H1 (cell line): ENCODE results near the gene PPM1G. TPM values are rescaled to one million over a fixed set of nuclear protein-coding genes. Genes with fewer than 3 reads are reported as not detected.

ENCODE experiments used
- CHD7 ChIP-seq: fragments of 300-600 bp; sonication (generic); IDR thresholded peaks from 2 replicates; pipeline ENCODE4 v1.7.1; 2012; ENCODE audit warnings: low read length, moderate library complexity, mild to moderate bottlenecking, inconsistent platforms; ENCODE audit not compliant: insufficient replicate concordance
- EZH2 ChIP-seq: fragments of 200-600 bp; sonication (generic); IDR thresholded peaks from 2 replicates; pipeline ENCODE4 v1.7.1; 2012; ENCODE audit warnings: low read depth, mild to moderate bottlenecking, moderate library complexity, low read length, inconsistent platforms; ENCODE audit not compliant: severe bottlenecking
- RXRA ChIP-seq: IDR thresholded peaks from 2 replicates; pipeline ENCODE4 v1.6.1; 2011; ENCODE audit warnings: low read depth, mild to moderate bottlenecking, low read length, moderate library complexity; ENCODE audit not compliant: insufficient read depth
- polyA plus RNA-seq, 7 experiments: library from polyadenylated mRNA; depleted of rRNA in 3 of 7; stranded (reverse) in 5 of 7; unstranded in 2 of 7; fragments of >200 nt in 5 of 7; fragments of 200-250 nt in 2 of 7; gene quantifications; 1 replicate in 5 of 7; 2 replicates in 1 of 7; 4 replicates in 1 of 7; pipeline versions ENCODE4 v1.2.1 to v1.2.3, GENCODE V29; 2011 to 2013; ENCODE audit warnings: missing spikeins in 2 of 7, mixed read lengths in 2 of 7
- total RNA-seq: library from RNA; stranded (reverse); fragmentation: NEBNext Ultra II Directional; extraction: Animal tissue kit (Norgen Biotek cat#: 25700); gene quantifications from 2 replicates; pipeline ENCODE4 v1.2.1, GENCODE V29; 2021

PPM1G gene
- total and polyA plus RNA-seq, 2 of the 8 experiments (the other 6 are each of a cell fraction or from before 2014, with no cell fraction given), result 73.3 to 203 TPM

GRCh38 chr2:27428978-27429541 is 19.7 kb upstream of the PPM1G start (continued):
- no peak for TF ChIP-seq RXRA
- TF ChIP-seq EZH2, result no peak
- no peak for TF ChIP-seq CHD7
- TF ChIP-seq, all 59 proteins: peak for 10
